Measurements from ENCODE around the gene MAGI1.

GRCh38 chr3:66055289-66055688 is 16.6 kb upstream of the MAGI1 start:
- TF ChIP-seq, protein P1, sequence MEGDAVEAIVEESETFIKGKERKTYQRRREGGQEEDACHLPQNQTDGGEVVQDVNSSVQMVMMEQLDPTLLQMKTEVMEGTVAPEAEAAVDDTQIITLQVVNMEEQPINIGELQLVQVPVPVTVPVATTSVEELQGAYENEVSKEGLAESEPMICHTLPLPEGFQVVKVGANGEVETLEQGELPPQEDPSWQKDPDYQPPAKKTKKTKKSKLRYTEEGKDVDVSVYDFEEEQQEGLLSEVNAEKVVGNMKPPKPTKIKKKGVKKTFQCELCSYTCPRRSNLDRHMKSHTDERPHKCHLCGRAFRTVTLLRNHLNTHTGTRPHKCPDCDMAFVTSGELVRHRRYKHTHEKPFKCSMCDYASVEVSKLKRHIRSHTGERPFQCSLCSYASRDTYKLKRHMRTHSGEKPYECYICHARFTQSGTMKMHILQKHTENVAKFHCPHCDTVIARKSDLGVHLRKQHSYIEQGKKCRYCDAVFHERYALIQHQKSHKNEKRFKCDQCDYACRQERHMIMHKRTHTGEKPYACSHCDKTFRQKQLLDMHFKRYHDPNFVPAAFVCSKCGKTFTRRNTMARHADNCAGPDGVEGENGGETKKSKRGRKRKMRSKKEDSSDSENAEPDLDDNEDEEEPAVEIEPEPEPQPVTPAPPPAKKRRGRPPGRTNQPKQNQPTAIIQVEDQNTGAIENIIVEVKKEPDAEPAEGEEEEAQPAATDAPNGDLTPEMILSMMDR (IDR thresholded peaks at IDR 0.05): no peak
- TF ChIP-seq POLR2A (IDR thresholded peaks at IDR 0.05) (no peak), POLR2AphosphoS5 (IDR thresholded peaks at IDR 0.05) (no peak)

All from breast epithelium (tissue), 3 donors.